NCI-H146 (cell line): ENCODE data around the gene ATF6.

Experiments used
- DNase-seq: peaks from one replicate; lab custom pipeline; 2025; lab: John Stamatoyannopoulos, UW

Gene ATF6

DNA sequence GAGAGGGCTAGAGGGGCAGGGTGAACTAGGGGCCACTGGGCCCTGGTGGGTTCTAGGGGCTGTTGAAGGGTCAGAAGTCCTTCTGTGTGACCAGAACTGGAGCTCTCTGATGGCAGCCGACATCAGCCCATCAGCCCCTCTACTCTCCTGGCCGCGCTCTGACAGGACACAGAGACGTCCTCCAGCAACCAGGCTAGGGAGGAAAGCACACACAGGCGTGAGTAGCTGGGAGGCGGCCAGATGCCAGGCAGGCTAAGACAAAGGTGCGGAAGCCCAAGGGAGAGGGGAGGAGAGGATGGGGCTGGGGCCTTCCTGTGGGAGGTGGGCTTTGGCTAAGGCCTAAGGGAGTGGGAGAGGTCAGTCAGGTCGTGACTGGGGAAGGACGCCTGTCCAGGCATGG lies 206.7 kb downstream of the ATF6 start:
- DNase-seq = no peak

DNA sequence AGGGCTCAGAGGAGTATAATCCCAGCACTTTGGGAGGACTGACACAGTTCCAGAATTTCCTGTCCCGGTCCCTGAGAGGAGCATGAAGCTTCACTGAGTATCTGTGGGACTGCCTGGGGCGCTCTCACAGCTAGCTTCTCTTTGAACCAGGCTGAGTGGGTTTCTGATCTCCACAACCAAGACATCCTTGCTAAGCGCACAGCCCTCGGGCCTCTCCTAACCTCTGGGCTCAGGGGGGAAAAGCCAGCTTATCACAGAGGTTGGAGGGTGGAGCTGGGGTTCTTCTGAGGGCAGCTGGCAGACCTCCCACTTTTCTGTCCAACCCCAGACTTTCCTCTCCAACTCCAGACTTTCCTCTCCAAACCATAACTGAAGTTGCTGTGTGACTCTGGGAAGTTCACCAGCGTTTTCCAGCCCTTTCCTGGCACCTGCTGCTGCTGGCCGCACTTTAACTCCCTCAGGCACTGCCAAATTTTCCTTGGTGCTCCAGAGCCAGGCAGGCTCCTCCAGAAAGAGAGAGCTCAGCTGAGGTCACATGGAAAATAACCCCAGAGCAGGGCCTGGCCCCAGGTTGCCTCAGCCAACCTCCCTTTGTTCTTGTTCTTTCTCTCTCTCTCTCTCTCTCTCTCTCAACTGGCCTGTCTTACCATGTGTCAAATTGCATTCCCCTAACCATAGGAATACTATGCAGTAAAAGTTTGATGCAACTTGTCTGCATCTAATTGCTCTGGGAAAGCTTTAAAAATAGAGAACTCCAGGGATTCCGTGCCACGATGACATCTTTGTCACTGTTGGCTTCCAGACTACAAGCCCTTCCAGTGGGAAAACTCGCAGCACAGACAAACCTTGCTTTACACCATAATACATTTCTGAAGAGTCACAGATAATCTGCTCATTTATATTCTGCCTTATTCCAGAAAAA lies 208.1 kb downstream of the ATF6 start:
- DNase-seq = no peak

DNA sequence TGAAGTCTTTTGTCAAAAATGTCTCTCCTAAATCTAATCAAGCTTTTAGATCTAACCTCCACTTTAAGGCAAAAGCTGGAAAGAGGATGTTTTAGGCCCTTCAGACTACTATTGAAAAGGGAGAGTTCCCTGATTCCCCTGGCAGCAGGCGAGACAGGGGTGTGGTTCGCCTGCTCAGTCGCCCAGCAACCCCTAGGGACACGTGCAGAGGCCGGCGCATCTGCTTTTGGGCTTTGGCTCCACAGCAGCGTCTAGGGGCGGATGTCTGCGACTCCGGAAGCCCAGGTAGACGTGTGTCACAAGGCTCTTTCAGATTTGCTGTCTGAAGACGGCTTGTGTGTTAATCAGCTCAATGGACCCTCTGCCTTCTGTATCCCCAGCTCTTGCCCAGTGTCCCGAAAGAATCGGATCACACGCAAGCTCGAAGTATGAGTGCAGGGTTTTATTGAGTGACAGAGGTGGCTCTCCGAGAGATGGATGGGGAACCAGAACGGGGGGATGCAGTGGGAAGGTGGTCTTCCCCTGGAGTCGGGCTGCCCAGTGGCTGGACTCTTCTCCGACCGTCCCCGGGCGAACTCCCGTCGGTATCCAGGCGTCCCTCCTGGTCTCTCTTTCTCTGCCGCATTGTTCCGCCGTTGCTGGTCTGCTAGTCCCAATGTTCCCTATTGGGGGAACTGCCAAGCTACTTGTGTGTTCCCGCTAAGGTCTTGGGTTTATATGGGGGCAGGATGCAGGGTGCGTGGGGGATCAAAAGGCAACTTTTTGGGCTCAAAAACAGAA lies 212.1 kb downstream of the ATF6 start:
- DNase-seq = no peak

DNA sequence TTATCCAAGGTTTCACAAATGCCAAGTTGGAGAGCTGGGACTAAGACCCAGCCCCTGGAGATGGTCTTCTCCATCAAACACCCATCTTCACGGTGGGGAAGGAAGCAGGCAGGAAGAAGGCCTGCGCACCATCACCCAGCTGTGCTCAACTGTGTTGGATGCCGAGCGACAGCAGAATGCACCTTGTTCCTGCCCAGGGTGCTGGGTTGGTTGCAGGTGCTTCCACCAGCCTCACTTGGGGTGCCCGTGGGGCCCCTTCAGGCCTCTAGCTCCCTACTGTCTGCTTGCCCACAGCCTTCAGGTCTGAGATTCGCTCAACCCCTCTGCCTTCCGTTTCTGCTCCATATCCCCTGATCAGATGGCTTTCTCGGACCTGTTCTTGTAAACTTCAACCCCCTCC lies 215.0 kb downstream of the ATF6 start:
- no peak for DNase-seq

DNA sequence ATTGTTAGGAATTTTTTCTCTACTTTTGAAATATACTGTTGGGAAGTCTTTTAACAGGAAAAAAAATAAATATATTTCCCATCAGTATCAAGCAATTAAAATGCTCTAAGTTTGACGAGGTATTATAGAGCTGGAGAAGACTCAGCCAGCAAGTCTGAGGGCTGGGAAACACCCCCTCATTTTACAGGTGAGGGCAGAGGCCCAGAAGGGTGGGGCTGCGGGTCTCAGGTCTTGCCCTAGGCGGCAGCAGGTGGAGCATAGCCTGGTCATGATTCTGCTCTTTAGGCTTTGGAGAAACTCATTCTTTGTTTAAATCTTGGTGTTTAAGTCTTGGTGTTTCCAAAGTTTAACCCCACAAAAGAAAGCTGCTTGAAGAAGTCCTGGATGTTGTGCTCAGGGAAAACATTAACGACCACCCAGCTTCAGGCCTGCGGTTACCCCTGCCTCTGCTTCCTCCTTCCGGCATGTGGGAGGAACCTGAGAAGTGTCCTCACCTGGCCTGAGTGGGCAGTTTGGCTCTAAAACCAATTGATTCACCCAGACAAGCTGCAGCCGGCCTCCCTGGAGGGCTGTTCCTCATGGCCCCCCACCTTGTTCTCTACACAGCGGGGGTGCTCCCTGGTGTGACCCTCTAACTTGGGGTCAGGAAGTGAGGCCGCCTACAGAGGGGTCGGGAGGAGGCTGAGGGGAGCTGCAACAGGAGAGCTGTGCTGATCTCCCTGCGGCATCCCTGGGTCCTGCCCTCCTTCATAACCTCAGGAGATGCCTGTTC lies 215.8 kb downstream of the ATF6 start:
- no peak for DNase-seq

DNA sequence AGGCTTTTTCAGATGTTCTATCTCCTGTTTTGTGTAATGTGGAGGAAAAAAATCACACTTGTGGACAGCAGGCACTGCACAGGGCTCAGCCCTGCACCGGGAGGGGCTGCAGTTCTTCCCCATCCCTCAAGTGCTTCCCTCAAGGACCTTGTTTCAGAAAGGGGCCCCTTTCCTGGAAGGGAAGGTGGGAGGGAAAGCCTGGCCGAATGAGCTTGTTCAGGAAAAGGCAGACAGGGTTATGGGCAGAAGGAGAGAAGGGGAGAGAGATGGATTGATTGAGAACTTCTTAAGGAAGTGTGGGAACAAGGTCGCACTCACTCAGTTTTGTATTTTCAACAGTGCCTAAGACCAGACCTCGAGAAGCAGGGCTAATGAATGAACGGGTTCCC lies 216.4 kb downstream of the ATF6 start:
- DNase-seq = no peak

DNA sequence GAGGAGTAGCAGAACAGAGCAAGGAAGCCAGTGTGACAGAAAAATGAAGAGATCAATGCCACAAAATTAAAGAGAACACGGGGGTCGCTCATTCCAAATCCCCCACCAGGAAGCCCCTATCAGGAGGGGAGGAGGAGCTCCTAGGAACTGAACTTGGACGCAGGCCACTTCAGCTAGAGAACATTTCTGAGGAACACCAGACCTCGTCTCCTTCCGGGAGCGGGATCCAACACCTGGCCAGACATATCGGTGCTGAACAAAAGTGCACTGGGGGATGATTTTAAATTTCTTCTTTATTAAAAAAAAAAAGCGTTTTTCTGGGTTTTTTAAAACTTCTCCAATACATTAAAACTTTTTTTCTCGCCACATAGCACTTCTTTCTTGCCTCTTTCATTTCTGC lies 216.8 kb downstream of the ATF6 start:
- DNase-seq = no peak

DNA sequence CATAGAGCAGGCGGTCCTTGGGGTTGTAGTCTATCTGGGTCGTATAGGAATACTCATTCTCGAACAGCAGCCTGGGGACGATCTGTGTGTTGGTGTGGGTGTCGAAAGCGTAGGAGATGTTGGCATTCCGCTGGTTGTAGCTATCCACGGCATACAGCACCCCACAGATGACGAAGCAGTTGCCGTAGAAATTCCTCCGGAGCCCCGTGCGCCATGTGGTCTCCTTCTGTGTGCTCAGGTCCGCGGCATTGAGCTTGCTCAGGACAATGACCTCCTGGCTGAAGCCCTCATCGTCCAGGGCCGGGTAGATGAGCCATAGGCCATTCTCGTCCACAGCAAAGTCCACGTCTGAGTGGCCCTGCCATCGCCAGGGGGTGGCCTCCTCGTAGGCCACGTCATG lies 217.6 kb downstream of the ATF6 start:
- no peak for DNase-seq

DNA sequence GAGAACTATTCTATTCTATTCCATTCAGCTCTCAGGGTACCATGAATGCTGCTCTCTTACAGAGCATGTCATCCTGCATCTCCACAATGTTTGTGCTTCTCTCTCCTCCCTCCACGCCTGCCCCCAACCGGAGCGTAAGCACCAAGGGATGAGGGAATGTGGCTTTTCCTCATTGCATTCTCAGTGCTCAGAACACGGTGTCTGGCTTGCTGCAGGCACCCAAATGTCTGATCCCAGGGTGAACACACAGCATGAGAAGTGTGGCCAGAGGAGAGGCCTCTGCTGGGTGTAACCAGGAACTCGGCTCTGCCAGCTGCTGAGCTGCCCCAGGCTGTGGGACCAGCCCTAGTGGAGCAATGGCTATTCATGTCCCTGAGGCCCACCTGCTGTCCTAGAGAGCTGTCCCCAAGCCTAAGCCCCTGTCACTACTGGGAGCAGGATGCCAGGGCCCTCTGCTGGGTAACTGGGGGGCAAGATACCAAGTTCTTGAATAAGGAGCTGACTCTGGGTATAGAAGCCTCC lies 219.2 kb downstream of the ATF6 start:
- DNase-seq = no peak

DNA sequence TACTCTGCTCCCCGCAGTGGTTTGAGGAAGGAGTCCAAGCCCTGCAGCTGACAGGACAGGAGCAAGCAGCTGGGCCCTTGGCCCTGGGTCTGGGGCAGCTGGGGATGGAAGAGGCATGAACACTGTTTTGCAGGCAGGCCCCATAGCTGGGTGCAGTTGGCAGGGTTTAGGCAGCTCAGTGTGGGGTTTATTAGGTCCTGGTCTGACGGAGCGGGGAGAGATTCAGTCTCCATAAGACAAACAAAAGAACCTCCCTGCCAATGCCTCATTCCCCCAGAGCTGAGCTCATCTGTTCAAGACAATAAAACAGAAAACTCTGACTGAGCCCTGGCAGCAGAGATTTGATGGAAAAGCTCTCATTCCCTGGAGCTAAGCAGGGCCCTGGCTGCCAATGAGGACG lies 220.2 kb downstream of the ATF6 start:
- DNase-seq = no peak

DNA sequence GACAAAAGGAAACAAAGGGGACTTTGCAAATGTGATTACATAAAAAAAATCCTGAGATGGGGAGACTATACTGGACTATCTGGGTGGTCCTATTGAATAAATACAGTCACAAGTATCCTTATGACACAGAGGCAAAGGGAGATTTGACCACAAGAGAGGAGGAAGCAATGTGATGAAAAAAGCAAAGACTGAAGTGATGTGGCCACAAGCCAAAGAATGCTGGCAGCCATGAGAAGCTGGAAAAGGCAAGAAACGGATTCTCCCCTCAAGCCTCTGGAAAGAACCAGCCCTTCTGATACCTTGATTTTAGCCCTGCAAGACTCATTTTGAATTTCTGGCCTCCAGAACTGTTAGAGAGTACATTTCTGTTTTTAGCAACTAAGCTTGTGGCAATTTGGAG lies 221.2 kb downstream of the ATF6 start:
- DNase-seq = no peak

DNA sequence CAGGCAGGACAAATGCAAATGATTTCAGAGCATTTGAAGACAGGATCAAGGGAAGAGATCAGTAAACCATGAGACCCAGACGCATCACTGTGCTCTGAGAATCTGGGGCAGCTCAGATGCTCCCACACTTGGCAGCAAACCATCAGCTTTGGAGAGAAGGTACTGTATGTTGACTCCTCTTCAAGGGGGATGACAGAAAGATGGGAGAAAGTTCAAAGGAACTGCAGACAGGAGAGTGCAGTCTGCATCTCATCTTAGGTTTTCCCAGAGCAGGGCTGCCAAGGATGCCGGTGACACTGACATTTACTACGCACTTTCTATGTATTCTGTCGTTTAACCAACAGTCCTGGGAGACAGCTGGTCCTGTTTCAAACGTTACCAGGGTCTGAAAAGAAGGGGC lies 221.8 kb downstream of the ATF6 start:
- DNase-seq = no peak

DNA sequence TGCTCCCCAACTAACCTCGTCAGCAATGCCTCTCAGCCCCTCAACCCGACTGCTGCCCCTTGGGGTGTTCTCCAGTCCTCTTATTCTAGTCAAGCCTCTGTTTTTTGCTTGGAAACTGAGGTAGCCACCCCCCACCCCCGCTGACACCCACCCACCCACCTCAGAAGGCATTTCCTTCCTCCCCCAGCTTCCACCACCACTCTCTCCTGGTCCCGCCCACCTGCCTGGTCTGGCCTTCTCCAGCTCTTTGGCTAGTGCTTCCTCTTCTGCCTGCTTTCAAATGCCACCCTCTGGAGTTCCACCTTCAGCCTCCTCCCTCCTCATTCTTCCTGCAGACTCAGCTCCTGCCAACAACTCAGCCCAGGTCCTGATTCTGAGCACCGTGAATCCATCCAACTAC lies 222.3 kb downstream of the ATF6 start:
- no peak for DNase-seq

DNA sequence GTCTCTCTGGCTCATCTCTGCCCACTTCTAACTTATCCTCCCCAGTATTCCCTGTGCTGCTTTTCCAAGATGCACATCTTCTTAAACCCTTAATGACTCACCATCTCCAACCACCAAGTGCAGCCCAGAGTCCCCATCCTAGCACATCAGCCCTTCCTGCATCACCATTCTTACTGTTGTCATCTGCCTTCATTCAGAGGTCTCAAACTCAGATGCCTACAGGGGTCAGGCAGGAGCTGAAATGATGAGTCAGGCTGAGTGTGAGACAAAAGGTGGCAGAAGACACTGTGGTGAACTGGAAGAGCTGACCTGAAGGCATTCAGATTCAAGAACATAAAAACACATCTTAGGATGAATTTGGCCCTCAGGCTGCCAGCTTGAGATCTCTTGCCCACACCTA lies 223.0 kb downstream of the ATF6 start:
- DNase-seq = no peak

DNA sequence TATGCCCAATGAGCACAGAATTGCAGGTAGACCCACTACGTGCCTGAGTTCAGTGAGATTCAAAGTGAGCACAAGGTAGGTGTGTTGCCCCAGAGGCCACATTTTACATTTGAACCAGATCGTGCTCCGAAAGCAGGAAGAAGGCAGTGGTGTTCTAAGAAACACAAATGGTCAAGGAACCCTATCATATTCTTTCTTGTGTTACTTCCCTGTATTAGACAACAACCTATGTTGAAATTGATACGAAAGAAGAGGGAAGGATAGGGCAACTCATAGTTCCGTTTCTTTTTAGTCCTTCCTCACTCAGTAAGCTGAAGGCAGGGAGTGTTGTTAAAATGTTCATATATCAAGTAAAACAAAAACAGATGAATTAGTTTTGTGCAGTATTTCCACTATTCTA lies 223.7 kb downstream of the ATF6 start:
- DNase-seq = no peak

DNA sequence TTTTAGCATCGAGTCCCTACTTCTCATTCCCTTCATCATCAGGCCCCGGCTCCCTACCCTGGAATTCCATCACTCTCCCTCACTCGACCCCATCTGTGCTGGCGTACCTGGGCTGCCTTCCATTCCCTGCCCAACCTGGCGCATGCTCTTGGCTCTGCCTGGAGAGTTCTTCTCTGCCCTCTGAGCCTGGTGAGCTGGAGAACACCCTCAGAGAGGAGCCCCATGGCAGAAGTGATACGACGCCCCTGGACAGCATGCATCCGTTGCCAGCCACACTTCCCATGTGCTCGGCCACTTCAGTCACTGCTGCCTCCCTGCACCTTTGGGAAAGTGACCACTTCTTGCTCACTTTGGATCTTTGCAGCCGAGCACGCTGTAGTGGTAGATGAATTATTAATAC lies 227.5 kb downstream of the ATF6 start:
- DNase-seq = no peak

DNA sequence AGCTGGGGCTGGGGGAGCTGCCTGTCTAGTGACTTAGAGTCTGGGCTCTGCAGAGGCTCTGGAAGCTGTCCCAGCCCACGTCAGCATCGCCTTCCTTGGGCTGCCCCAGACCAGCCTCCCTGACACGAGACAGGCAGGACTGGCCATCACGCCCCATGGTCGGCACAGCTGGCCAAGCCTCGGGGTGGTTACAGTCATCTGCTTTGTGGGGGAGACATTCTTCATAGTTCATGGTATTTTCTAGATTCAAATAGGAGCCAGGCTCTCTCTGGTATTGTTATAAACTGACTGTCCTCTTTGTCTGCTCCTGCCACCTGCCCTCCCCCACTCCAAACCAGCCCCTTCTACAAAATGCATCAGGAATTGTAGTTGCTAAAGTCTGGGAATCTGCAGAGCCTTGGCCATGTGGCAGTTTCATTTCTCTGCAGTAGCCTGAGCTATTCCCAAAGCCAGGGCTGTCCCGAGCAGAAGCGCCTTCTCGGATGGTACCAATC lies 228.1 kb downstream of the ATF6 start:
- DNase-seq = no peak

DNA sequence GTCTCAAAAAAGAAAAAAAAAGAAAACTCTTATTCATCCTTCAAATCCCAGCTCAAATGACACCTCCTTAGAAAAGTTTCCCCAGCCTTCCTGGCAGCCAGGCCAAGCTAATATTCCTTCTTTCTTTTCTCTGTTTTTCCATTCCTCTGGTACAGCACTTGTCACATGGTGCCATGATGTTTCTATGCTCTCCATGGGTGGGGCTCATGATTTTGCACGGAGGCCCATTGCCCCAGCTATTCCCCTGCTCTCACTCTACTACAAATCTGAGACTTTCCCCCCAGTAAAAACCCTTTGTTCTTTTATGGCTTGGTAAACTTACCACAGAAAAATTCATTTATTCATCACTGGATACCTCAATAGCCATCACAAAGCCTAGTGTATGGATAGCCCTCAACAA lies 231.0 kb downstream of the ATF6 start:
- no peak for DNase-seq

DNA sequence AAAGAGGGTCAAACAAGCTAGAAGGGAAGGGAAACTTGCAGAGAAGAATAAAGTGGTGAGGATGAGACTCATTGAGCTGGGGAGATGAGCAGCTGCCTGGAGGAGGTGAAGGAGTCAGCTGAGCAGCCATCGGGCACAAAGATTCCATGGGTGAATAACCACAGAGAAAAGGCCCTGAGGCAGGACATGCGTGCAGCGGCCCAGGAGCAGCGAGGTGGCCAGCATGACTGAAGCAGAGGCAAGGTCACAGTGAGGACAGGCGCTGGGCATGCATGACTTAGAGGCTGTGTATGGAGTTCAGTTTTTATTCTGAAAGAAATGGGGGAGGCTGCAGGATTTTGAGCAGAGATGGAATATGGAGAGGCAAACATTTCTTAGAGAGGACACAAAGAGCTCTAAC lies 232.7 kb downstream of the ATF6 start:
- peak; percentile 18 for DNase-seq

DNA sequence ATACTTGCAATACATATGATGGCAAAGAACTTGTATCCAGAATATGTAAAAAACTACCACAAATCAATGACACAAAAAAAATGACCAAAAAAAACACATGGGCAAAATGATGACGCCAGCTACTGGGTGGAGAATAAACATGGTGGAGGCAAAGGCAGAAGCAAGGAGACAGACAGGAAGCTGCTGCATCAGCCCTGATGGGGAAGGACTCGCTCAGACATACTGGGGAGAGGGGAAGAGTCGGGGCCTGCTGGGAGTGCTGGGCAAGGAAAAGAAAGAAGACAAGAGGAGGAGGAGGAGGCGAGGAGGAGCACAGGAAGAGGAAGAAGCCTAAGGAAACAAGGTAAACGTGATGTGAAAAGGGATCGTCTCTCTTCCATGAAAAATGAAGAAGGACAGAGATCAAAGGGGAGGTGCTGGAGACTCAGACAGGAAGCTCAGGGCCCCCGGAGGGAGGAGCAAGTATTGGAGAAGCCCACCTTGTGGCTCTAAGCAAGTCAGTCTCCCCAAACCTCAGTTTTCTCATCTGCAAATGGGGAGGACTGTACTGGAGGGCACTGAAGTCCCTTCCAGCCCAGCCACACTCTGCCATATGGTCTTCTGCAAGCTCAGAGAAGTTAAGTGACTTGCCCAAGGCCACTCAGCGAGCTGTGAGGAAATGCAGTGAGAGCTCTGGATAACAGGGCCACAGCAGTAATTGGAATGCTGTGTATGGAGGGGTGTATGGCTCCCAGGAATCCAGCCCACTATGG lies 233.4 kb downstream of the ATF6 start:
- no peak for DNase-seq

DNA sequence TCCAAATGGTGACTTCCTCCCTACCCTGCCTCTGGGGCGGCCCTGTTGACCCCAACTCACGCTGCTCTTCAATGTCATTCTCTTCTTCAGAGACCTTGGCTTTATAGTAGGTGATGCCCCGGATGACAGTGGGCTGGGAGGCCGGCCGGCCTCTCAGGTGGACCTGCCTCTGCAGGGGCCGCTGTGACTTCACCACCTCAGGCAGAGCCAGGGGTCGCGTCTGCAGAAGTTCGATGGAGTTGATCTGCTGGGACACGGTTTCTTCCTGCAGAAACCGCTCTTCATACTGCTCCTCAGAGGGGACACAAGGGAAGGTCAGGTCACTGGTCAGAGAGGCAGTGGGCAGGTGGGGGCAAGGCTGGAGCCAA lies 233.9 kb downstream of the ATF6 start:
- DNase-seq = no peak
